ENCODE results near the gene PRICKLE1.

The PRICKLE1 gene

GRCh38 chr12:42492267-42492666 lies 97.3 kb downstream of the PRICKLE1 start:
- TF ChIP-seq POLR2AphosphoS5 (IDR thresholded peaks at IDR 0.05; ENCODE audit: low read depth) (no peak), SPI1 (IDR thresholded peaks at IDR 0.05; ENCODE audit: borderline replicate concordance, low read depth) (no peak), GABPA (IDR thresholded peaks at IDR 0.05; ENCODE audit: low read depth) (no peak), CTCF (IDR thresholded peaks at IDR 0.05; ENCODE audit: insufficient read depth, low read length) (no peak)
- TF ChIP-seq, protein P1, sequence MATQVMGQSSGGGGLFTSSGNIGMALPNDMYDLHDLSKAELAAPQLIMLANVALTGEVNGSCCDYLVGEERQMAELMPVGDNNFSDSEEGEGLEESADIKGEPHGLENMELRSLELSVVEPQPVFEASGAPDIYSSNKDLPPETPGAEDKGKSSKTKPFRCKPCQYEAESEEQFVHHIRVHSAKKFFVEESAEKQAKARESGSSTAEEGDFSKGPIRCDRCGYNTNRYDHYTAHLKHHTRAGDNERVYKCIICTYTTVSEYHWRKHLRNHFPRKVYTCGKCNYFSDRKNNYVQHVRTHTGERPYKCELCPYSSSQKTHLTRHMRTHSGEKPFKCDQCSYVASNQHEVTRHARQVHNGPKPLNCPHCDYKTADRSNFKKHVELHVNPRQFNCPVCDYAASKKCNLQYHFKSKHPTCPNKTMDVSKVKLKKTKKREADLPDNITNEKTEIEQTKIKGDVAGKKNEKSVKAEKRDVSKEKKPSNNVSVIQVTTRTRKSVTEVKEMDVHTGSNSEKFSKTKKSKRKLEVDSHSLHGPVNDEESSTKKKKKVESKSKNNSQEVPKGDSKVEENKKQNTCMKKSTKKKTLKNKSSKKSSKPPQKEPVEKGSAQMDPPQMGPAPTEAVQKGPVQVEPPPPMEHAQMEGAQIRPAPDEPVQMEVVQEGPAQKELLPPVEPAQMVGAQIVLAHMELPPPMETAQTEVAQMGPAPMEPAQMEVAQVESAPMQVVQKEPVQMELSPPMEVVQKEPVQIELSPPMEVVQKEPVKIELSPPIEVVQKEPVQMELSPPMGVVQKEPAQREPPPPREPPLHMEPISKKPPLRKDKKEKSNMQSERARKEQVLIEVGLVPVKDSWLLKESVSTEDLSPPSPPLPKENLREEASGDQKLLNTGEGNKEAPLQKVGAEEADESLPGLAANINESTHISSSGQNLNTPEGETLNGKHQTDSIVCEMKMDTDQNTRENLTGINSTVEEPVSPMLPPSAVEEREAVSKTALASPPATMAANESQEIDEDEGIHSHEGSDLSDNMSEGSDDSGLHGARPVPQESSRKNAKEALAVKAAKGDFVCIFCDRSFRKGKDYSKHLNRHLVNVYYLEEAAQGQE (IDR thresholded peaks at IDR 0.05; ENCODE audit: insufficient replicate concordance, low read depth) = no peak
- H3K27me3 ChIP-seq (ENCODE audit: insufficient read depth, poor library complexity, severe bottlenecking) = no peaks in the 10 kb centered on the region
- no peak overlapping the region for H3K4me3 ChIP-seq (replicated peaks; ENCODE audit: insufficient read depth, low read length)
- DNase-seq (ENCODE audit: low read depth in 1 of 2, low spot score in 1 of 2) = no peak
- no peak overlapping the region for H3K27ac ChIP-seq (replicated peaks)

DNA sequence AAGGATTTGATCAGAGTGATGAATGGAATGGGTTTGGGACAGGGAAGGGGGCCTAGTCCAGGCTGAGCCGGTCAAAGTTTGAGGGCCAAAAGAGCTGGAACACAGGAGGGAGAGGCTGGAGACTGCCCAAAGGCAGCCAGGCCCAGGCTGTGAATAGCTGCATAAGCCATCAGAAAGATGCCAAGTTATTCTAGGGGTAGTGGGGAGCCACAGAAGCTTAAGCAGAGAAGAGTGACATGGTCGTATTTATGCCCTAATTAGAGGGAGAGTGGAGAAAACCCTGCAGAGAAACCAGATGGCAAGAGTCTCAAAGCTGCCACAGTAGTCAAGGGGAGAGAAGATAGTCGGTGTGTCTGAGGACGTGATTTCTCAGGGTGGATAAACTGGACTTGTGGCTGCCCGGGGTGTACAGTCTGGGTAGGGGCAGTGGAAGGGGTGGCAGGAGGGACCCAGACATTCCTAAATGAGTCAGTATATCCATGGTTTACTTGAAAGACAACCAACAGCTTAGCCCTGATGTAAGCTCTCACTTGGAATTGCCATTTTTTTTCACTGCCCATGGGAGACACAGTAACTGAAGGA lies 99.2 kb downstream of the PRICKLE1 start:
- DNase-seq (ENCODE audit: low read depth in 1 of 2, low spot score in 1 of 2) = no peak
- H3K27me3 ChIP-seq (ENCODE audit: insufficient read depth, poor library complexity, severe bottlenecking) = peaks cover 7% of the 10 kb centered on the region
- no peak overlapping the region for H3K4me3 ChIP-seq (replicated peaks; ENCODE audit: insufficient read depth, low read length)
- H3K27ac ChIP-seq (replicated peaks) = no peak overlapping the region
- no peak for TF ChIP-seq CTCF (IDR thresholded peaks at IDR 0.05; ENCODE audit: insufficient read depth, low read length)
- TF ChIP-seq SPI1 (IDR thresholded peaks at IDR 0.05; ENCODE audit: borderline replicate concordance, low read depth) = no peak
- TF ChIP-seq, protein P1 (IDR thresholded peaks at IDR 0.05; ENCODE audit: insufficient replicate concordance, low read depth) = no peak
- no peak for TF ChIP-seq GABPA (IDR thresholded peaks at IDR 0.05; ENCODE audit: low read depth)
- no peak for TF ChIP-seq POLR2AphosphoS5 (IDR thresholded peaks at IDR 0.05; ENCODE audit: low read depth)

GRCh38 chr12:42486407-42486806 lies 103.1 kb downstream of the PRICKLE1 start:
- no peak overlapping the region for H3K4me3 ChIP-seq (replicated peaks; ENCODE audit: insufficient read depth, low read length)
- no peak for TF ChIP-seq CTCF (IDR thresholded peaks at IDR 0.05; ENCODE audit: insufficient read depth, low read length)
- TF ChIP-seq, protein P1 (IDR thresholded peaks at IDR 0.05; ENCODE audit: insufficient replicate concordance, low read depth) = no peak
- TF ChIP-seq SPI1 (IDR thresholded peaks at IDR 0.05; ENCODE audit: borderline replicate concordance, low read depth) = no peak
- TF ChIP-seq GABPA (IDR thresholded peaks at IDR 0.05; ENCODE audit: low read depth) = no peak
- TF ChIP-seq POLR2AphosphoS5 (IDR thresholded peaks at IDR 0.05; ENCODE audit: low read depth) = no peak
- no peak for DNase-seq (ENCODE audit: low read depth in 1 of 2, low spot score in 1 of 2)
- no peak overlapping the region for H3K27ac ChIP-seq (replicated peaks)
- H3K27me3 ChIP-seq (ENCODE audit: insufficient read depth, poor library complexity, severe bottlenecking) = peaks cover 16% of the 10 kb centered on the region

Measured in HL-60 (cell line).